22Rv1 (cell line): ENCODE results near the gene GSG1L.

Source experiments
- H3K27ac ChIP-seq: fragments of 450-650 bp; 2 replicates; pipeline ENCODE4 v1.5.1; 2017
- CTCF ChIP-seq: fragments of 450-650 bp; IDR thresholded peaks from 2 replicates; pipeline ENCODE4 v1.5.1; 2017; ENCODE audit warnings: mild to moderate bottlenecking
- ZFX ChIP-seq: fragments of 450-650 bp; IDR thresholded peaks from 2 replicates; pipeline ENCODE4 v1.6.1; 2017; ENCODE audit warnings: antibody characterized with exemption, borderline replicate concordance

The GSG1L gene

GRCh38 chr16:27826081-27826892, 237.2 kb downstream of the GSG1L start:
- TF ChIP-seq CTCF (no peak), ZFX (no peak)
- H3K27ac ChIP-seq, result no peak overlapping the region

- TF ChIP-seq ZFX, result no peak
- no peak for TF ChIP-seq CTCF
- H3K27ac ChIP-seq, result no peak overlapping the region
These were observed 238.7 kb downstream of the GSG1L start for GRCh38 chr16:27824786-27825185.

- no peak for TF ChIP-seq ZFX
- no peak for TF ChIP-seq CTCF
- no peak overlapping the region for H3K27ac ChIP-seq
These were observed 239.5 kb downstream of the GSG1L start for GRCh38 chr16:27824006-27824405.

- H3K27ac ChIP-seq, result no peak overlapping the region
- no peak for TF ChIP-seq ZFX
- no peak for TF ChIP-seq CTCF
These were observed 240.1 kb downstream of the GSG1L start for GRCh38 chr16:27823421-27823820.

GRCh38 chr16:27822996-27823395, 240.5 kb downstream of the GSG1L start:
- no peak overlapping the region for H3K27ac ChIP-seq

GRCh38 chr16:27822529-27822928, 241.0 kb downstream of the GSG1L start:
- no peak overlapping the region for H3K27ac ChIP-seq
- no peak for TF ChIP-seq CTCF
- no peak for TF ChIP-seq ZFX

More at GRCh38 chr16:27822996-27823395, 240.5 kb downstream of the GSG1L start:
- no peak for TF ChIP-seq ZFX

GRCh38 chr16:27820646-27821345, 242.7 kb downstream of the GSG1L start:
- TF ChIP-seq CTCF (no peak), ZFX (no peak)
- H3K27ac ChIP-seq, result no peak overlapping the region
